HG03457 (cell line): ENCODE results near the gene SHROOM2.
"Not testable (repeated sequence)": the region's sequence is repeated elsewhere in the genome, so short reads cannot be mapped to it uniquely, and the experiment has no call there.

ENCODE experiments used
- ATAC-seq: cut with Tn5 transposase; IDR thresholded peaks from one replicate; pipeline ENCODE4 v1.9.1; 2021; ENCODE audit warnings: moderate number of reproducible peaks; ENCODE audit not compliant: unreplicated experiment

The SHROOM2 gene

GRCh38 chrX:9775930-9776329 lies 10.3 kb upstream of the SHROOM2 start:
- ATAC-seq = no peak

GRCh38 chrX:9781941-9782340 lies 4.3 kb upstream of the SHROOM2 start:
- no peak for ATAC-seq

GRCh38 chrX:9784332-9784731 lies 1.9 kb upstream of the SHROOM2 start:
- no peak for ATAC-seq

- ATAC-seq = no peak
These were observed 830 bp upstream of the SHROOM2 start for GRCh38 chrX:9785254-9785943.

- ATAC-seq = no peak
These were observed 788 bp downstream of the SHROOM2 start for GRCh38 chrX:9786798-9787635.

GRCh38 chrX:9788911-9789310 lies 2.7 kb downstream of the SHROOM2 start:
- ATAC-seq = no peak

- ATAC-seq = no peak
These were observed 3.3 kb downstream of the SHROOM2 start for GRCh38 chrX:9789555-9789954.

- no peak for ATAC-seq
These were observed 4.6 kb downstream of the SHROOM2 start for GRCh38 chrX:9790866-9791265.

GRCh38 chrX:9794495-9794894 lies 8.3 kb downstream of the SHROOM2 start:
- ATAC-seq = no peak

- ATAC-seq = no peak
These were observed 11.4 kb downstream of the SHROOM2 start for GRCh38 chrX:9797384-9798360.

GRCh38 chrX:9802737-9803136 lies 16.5 kb downstream of the SHROOM2 start:
- ATAC-seq = no peak

GRCh38 chrX:9804444-9804843 lies 18.2 kb downstream of the SHROOM2 start:
- ATAC-seq = no peak

- no peak for ATAC-seq
These were observed 19.7 kb downstream of the SHROOM2 start for GRCh38 chrX:9805956-9806355.

GRCh38 chrX:9807355-9808182 lies 21.3 kb downstream of the SHROOM2 start:
- ATAC-seq = no peak

GRCh38 chrX:9809876-9810275 lies 23.6 kb downstream of the SHROOM2 start:
- ATAC-seq = not testable (repeated sequence)

GRCh38 chrX:9811086-9811485 lies 24.9 kb downstream of the SHROOM2 start:
- not testable (repeated sequence) for ATAC-seq

GRCh38 chrX:9816084-9816700 lies 30.0 kb downstream of the SHROOM2 start:
- no peak for ATAC-seq

GRCh38 chrX:9821572-9821971 lies 35.3 kb downstream of the SHROOM2 start:
- ATAC-seq = no peak

GRCh38 chrX:9824554-9824953 lies 38.3 kb downstream of the SHROOM2 start:
- ATAC-seq = no peak
